Measurements from ENCODE around the gene EMCN.
"Not testable (repeated sequence)": the region's sequence is repeated elsewhere in the genome, so short reads cannot be mapped to it uniquely, and the experiment has no call there.

EMCN gene

GRCh38 chr4:100517864-100518341 is at the start of gene EMCN:
TSS of gene EMCN (minus strand) at chr4:100518022. CDS start at chr4:100517914, 108 bp downstream.
- DNase-seq (ENCODE audit: low read depth): no peak

- no peak for DNase-seq (ENCODE audit: low read depth)
Observed at GRCh38 chr4:100566396-100566795, 48.6 kb upstream of the EMCN start.

- no peak for DNase-seq (ENCODE audit: low read depth)
Observed at GRCh38 chr4:100557306-100557705, 39.5 kb upstream of the EMCN start.

- DNase-seq (ENCODE audit: low read depth): peak; percentile 30
Observed at GRCh38 chr4:100555611-100556337, 38.0 kb upstream of the EMCN start.

GRCh38 chr4:100548200-100548560 is 30.4 kb upstream of the EMCN start:
- DNase-seq (ENCODE audit: low read depth): no peak

- DNase-seq (ENCODE audit: low read depth): no peak
Observed at GRCh38 chr4:100547541-100548199, 29.8 kb upstream of the EMCN start.

GRCh38 chr4:100545427-100545826 is 27.6 kb upstream of the EMCN start:
- DNase-seq (ENCODE audit: low read depth): no peak

GRCh38 chr4:100540131-100540530 is 22.3 kb upstream of the EMCN start:
- DNase-seq (ENCODE audit: low read depth): no peak

GRCh38 chr4:100539706-100540105 is 21.9 kb upstream of the EMCN start:
- DNase-seq (ENCODE audit: low read depth): no peak

- DNase-seq (ENCODE audit: low read depth): no peak
Observed at GRCh38 chr4:100533741-100534140, 15.9 kb upstream of the EMCN start.

GRCh38 chr4:100530161-100530560 is 12.3 kb upstream of the EMCN start:
- DNase-seq (ENCODE audit: low read depth): not testable (repeated sequence)

- no peak for DNase-seq (ENCODE audit: low read depth)
Observed at GRCh38 chr4:100525686-100526085, 7.9 kb upstream of the EMCN start.

- no peak for DNase-seq (ENCODE audit: low read depth)
Observed at GRCh38 chr4:100519205-100519604, 1.4 kb upstream of the EMCN start.

- no peak for DNase-seq (ENCODE audit: low read depth)
Observed at GRCh38 chr4:100516225-100516624, 1.6 kb downstream of the EMCN start.

- DNase-seq (ENCODE audit: low read depth): no peak
Observed at GRCh38 chr4:100511896-100512295, 5.9 kb downstream of the EMCN start.

GRCh38 chr4:100510551-100510950 is 7.3 kb downstream of the EMCN start:
- peak; percentile 83 for DNase-seq (ENCODE audit: low read depth)

- no peak for DNase-seq (ENCODE audit: low read depth)
Observed at GRCh38 chr4:100509386-100509785, 8.4 kb downstream of the EMCN start.

GRCh38 chr4:100508691-100509090 is 9.1 kb downstream of the EMCN start:
- no peak for DNase-seq (ENCODE audit: low read depth)

- DNase-seq (ENCODE audit: low read depth): no peak
Observed at GRCh38 chr4:100504086-100504874, 13.5 kb downstream of the EMCN start.

- no peak for DNase-seq (ENCODE audit: low read depth)
Observed at GRCh38 chr4:100497791-100498190, 20.0 kb downstream of the EMCN start.

- no peak for DNase-seq (ENCODE audit: low read depth)
Observed at GRCh38 chr4:100495074-100495473, 22.7 kb downstream of the EMCN start.

- DNase-seq (ENCODE audit: low read depth): peak; percentile 29
Observed at GRCh38 chr4:100494166-100494565, 23.7 kb downstream of the EMCN start.

- no peak for DNase-seq (ENCODE audit: low read depth)
Observed at GRCh38 chr4:100493756-100494155, 24.1 kb downstream of the EMCN start.

Measured in GM04503 (cell line).